Activated CD4-positive, alpha-beta T cell treated with anti-CD3 and anti-CD28 coated beads for 24 hours (primary cell): ENCODE results near the gene ERFL.
"Not testable (repeated sequence)": the region's sequence is repeated elsewhere in the genome, so short reads cannot be mapped to it uniquely, and the experiment has no call there.

Experiments
- DNase-seq, 2 donors: peaks; one replicate each; pipeline ENCODE4 v3.0.0-alpha.2; 2020; ENCODE audit warnings: low read depth in 2 of 2

ERFL gene

DNA sequence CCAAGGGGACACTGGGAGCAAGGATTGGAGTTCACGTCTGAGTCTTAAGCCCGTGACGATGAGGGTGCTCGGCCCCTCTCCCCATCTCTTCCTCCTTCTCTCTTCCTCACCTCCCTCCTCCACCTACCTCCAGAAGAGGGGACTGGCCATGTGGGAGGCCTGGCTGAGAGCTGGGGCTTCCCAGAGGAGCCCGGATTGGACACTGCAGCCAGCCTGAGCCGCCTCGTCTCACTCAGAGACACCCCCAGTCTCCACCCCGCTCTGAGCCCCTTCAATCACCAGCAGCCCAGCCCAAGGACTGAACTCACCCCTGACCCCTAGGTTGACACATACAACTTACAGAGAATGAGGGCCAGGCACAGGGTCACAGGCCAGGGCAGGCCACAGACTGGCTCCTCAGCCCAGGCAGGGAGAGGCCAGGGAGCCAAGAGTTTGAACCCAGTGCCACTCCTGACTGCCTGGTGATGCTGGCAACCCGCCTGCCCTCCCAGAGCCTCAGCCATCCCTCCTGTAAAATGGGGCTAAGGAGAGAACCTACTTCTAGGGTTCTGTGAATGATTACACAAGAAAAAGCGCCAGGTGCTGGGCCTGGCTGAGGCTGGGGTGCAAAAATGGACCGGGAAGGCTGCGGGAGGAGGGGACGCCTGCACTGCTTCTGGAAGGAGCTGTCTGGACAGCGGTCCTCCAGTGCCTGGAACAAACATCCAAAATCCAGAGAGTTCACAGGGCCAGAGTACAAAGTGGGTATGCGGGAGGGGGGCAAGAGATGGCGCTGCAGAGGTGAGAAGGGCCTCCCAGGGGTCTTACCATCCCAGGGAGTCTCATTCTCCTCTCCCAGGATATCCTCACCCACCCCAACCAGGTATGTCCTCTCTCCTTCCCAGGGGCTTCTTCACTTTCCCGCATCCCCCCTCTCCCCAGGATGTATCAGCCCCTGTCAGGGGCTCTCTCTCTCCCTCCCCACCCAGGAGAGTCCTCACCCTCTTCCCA is 50.0 kb downstream of the ERFL start:
- DNase-seq = no peak

DNA sequence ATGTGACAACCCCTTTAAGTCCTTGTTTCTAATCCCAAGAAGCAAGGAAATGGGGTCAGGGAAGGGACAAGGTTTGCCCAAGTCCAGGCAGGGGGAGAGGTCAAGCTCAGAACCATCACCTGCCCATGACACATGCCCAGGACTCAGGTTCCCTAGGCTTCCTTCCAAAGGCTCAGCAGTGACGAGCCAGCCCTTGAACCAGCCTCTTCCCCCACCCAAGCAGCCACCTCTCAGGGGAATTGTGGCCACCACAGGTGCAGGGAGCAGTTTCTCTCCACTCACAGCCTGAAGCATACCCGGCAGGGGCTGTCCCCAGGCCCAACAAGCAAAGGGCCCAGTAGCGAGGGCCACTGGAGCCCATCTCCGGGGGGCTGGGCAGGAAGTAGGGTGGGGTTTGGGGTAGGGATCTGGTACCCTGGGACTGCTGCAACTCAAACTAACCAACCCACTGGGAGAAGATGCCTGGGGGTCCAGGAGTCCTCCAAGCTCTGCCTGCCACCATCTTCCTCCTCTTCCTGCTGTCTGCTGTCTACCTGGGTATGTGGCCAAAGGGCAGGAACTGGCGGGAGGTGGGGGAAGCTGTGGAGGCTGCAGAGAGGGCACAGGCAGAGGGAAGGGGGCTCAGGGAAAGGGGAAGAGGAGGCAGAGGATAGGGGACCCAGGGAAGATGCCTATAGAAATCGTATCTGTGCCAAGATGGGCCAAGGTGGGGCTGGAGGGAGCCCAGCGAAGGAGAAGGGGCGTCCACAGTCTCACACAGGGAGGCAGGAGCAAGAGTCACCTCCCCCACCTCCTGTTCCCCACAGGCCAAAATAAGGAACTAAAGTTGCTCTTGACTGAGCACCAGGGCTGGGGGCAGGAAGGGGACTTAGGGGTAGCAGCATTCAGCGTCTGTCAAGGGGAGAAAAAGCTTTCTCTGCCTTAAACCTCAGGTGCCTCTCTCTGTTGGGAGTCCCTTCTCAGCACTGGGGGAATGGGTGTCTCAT is 51.1 kb downstream of the ERFL start, which contains the start of gene CD79A:
Gene CD79A, plus strand, starts transcription at position 433 of the 986 bp plus-strand sequence. Its CDS starts 26 bp downstream, at position 459.
- no peak for DNase-seq

DNA sequence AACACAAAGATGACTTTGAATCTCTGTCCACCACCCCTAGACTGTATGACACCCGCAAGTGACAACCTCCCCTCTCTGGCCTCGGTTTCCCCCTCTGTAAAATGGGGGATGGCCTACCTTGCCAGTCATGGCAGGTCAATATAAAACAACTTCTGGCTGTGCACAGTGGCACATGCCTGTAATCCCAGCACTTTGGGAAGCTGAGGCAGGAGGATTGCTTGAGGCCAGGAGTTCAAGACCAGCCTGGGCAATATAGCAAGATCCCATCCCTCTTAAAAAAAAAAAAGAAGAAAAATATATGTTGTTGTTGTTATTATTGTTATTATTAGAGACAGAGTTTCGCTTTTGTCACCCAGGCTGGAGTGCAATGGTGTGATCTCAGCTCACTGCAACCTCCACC is 52.3 kb downstream of the ERFL start:
- not testable (repeated sequence) for DNase-seq

DNA sequence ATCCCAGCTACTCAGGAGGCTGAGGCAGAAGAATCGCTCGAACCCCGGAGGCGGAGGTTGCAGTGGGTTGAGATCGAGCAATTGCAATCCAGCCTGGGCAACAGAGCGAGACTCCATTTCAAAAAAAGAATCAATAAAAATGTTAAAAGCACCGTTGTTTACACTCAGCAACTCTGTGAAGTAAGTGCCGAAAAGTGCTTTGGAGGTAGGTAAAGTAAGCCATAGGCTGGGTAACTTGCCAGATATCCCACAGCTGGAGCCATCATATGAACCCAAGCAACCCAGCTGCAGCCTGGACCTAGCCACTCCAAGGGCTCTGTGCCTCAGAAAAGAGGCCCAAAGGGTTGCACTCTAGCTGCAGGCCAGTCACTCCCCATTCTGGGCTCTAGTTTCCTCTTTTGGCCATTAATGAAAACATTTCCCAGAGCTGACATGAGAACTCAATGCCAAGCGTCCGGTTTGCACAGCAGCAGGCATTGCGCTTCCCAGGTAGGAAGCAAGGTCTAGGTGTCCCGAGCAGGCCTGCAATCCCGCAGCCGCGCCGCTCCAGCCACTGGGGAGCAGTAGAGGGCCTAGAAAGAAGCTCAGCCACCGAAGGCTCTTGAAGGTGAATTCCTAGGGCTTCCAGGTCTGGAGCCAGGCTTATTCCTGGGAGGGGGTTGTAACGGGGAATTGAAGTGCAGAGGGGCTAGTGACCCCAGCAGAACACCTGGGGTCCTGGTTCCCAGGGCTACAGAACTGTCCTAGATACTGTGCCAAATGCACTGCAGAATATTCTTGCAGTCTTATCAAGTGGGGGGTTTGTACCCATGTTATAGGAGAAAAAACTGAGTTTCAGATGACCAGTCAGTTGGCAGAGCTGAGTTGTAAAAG is 55.2 kb downstream of the ERFL start:
- DNase-seq = peak; percentile 57 to 64

- no peak for DNase-seq
These were observed 55.9 kb downstream of the ERFL start for GRCh38 chr19:41872384-41872774.

DNA sequence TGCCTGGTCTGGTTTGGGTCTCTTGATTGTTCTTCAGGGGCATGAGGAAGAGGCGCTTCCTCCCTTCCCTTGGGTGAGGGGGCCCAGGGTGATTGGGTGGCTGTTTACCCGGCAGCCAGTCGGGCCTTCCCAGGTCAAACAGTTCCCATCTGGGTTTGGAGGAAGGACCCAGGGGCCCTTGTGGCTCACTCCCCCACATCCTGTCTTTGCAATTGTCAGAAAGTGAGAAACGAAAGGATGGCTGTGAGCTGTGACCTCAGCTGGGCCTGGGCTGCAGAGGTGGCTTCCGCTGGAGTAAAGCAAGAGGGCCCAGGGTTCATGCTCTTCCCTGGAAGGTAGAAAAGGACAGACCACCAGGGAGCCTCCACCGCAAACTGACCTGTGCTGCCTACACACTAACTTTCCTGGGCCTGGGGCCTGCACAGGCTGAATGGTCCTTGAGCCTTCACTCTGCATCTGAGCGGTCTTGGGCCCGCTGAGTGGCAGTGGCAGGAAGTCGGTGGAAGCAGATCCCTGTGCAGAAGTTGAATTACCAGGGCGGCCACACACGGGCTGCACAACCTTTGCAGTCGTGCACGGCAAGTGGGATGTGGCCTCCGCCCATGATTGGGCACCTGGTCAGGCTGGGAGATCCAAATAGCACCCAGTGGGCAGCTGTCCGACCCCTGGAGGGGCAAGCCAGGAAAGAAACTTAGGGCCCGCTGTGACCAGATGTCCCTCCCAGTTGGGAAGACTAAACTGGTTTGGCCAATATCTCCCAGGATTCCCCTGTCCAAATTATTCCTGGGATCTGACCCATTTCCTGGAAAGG is 56.5 kb downstream of the ERFL start:
- peak in 1 of 2 donors; percentile 52 for DNase-seq

GRCh38 chr19:41870401-41870873 is 57.8 kb downstream of the ERFL start:
- no peak for DNase-seq

- no peak for DNase-seq
These were observed 58.8 kb downstream of the ERFL start for GRCh38 chr19:41869374-41869955.

GRCh38 chr19:41868989-41869300 is 59.3 kb downstream of the ERFL start:
- no peak for DNase-seq

GRCh38 chr19:41868120-41868988 is 59.9 kb downstream of the ERFL start:
- no peak for DNase-seq

DNA sequence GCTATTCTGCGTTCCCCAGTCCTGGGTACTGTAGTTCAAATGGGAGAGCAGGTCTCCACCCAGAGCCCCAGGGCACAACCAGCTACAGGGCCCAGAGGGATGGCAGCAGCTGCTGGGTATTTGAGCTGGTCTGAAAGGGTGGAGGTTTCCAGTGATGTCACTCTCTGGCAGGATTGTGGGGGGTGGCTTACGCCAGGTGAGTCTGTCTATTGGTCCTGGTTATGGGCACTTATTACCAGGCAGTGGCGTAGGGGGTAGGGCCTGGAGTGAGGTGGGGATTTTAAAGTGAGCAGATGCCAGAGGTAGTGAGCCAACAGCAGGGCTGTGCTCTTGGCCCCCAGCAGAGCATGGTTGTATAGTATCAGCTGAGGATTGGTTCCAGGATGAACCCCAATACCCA is 62.0 kb downstream of the ERFL start:
- no peak for DNase-seq

DNA sequence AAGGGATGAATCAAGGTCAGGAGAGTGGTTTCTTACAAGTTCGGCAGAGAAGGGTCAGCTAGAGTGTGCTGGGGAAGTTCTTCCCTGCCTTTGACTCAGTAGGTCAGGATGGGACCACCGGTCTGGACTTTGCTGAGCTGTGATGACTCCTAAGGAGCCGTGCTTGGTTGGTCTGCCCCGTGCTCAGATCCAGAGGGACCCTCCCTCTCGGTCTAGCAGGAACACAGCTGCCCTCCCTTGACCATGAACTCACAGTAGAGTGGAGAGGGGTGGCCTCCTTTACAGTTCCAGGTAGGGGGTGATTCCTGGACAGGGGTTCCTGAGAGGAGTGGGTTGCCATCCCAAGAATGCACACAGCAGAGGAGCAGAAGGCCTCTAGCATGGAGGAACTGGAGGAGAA is 63.9 kb downstream of the ERFL start:
- DNase-seq = no peak

DNA sequence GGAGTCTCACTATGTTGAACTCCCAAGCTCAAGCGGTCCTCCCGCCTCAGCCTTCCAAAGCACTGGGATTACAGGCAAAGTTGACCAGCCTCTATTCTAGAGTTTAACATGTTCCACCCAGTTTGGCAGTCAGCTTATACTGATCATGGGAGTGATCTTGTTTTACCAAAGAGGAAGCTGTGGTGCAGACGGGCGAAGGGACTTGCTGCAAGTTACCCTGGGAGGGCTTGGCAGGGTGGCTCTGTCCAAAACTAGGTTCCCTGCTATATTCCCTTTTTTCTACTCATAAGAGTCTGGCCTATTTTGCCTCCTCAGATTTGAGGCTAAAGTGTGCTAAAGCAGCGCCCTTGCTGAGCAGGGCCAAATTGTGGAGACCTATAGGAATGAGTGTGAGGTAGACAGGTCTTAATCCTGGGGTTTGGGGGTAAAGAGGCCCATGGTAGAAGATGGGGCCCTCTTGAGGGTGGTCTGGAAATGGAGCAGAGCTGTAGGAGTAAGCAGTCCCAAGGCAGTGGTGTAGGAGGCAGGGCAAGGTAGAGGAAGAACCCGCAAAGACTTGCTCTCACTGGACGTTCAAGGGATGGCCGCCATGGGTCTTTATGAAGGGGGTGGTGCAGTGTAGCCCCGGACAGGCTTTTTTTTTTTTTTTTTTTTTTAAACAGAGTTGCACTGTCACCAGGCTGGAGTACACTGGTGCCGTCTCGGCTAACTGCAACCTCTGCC is 64.9 kb downstream of the ERFL start:
- DNase-seq = no peak

- DNase-seq = no peak
These were observed 65.7 kb downstream of the ERFL start for GRCh38 chr19:41862445-41862986.

GRCh38 chr19:41861846-41862245 is 66.4 kb downstream of the ERFL start:
- DNase-seq = no peak

DNA sequence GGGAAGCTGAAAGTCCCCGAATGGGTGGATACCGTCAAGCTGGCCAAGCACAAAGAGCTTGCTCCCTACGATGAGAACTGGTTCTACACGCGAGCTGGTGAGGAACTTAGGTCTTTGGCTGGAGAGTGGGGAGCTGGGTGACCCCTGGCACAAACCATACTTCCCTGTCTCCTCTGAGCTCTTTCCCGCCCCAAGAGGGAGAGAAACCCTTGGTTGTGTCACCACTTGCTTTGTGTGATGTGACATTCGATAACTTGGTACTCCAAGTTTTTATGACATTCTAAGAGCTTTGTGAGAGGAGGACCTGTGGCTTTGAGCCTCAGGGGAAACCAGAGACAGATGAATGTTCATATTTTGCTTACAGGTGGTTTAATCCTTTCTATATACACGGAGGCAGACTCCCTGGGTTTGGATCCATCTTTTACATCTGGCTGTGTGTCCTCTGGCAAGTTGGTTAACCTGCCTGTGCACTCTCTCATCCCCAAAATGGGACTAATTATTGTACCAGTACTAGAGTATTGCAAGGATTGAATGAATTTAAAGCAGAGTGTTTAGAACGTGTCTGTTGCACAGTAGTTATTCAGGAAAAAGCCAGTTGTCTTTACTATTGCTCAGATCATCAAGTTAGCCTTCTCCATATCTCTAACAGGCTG is 67.0 kb downstream of the ERFL start:
- no peak for DNase-seq

DNA sequence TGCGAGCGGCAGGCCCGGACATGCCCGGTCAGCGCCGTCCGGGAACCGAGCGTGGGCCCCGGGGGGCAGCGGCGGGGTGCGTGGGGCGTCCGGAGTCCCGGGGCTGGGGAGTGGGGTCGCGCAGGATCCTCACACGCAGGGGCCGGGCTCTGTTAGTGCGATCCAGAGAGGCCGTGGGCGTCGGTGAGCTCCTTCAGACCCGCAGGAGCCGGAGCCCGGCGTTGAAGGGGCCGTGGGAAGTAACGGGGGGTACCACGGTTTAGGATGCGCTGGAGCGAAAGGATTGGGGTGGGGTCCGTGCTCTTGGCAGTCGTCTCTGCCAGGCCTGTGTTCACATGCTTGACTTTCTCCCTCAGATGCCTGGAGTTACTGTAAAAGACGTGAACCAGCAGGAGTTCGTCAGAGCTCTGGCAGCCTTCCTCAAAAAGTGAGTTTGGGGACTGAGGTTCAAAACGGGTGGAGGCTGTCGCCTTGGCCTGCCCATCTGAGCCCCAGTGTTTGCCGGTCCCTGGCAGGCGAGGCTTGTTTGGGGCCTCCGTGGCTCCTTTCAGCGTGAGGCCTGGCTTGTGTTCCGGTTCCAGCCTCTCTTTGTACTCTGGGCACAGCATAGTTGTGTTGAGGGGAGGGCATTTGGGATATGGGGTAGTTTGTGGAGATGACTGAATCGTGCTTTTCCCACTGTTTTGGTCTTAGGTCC is 67.7 kb downstream of the ERFL start:
- DNase-seq = no peak
